Upper lobe of right lung (tissue), 1 donor: ENCODE measurements around the gene ERICH2. TPM values are rescaled to one million over a fixed set of nuclear protein-coding genes. Genes with fewer than 3 reads are reported as not detected.

ENCODE experiments used
- ATAC-seq: fragments of 200-7000 bp; cut with Tn5 transposase; one replicate; pipeline ENCODE4 v1.9.1; 2020; ENCODE audit warnings: mild to moderate bottlenecking, moderate library complexity
- DNase-seq: peaks from one replicate; pipeline ENCODE4 v3.0.0-alpha.2; 2020
- H3K27ac ChIP-seq: fragments of 200-600 bp; one replicate; pipeline ENCODE4 v1.8.0; 2022
- H3K27me3 ChIP-seq: fragments of 200-600 bp; one replicate; pipeline ENCODE4 v1.8.0; 2022; ENCODE audit warnings: mild to moderate bottlenecking
- H3K36me3 ChIP-seq: fragments of 200-600 bp; one replicate; pipeline ENCODE4 v1.8.0; 2022
- H3K4me1 ChIP-seq: fragments of 200-600 bp; one replicate; pipeline ENCODE4 v1.8.0; 2022
- H3K4me3 ChIP-seq: fragments of 200-600 bp; one replicate; pipeline ENCODE4 v1.8.0; 2022; ENCODE audit warnings: mild to moderate bottlenecking
- H3K9me3 ChIP-seq: fragments of 200-600 bp; one replicate; pipeline ENCODE4 v1.8.0; 2022
- CTCF ChIP-seq: fragments of 200-600 bp; IDR thresholded peaks from one replicate; pipeline ENCODE4 v1.8.0; 2022; ENCODE audit warnings: antibody characterized with exemption
- intact Hi-C: fragments of 100-400 bp; cut with DNase I; formaldehyde crosslinking; loops from one replicate; pipeline ENCODE4 v1.11.0; 2022
- total RNA-seq: library from RNA; stranded (reverse); fragmentation: NEBNext Ultra II Directional; extraction: Animal tissue kit (Norgen Biotek cat#: 25700); gene quantifications from one replicate; pipeline ENCODE4 v1.2.1, GENCODE V29; 2021
- donor health status: DM: no; HTN: yes; CAD: no; lungs with severe emphysema.

The ERICH2 gene
- total RNA-seq, 1 donor from 2014 or later: 5.6 TPM

- Histone ChIP-seq H3K36me3 (no peaks in the 10 kb centered on the region), H3K27ac (no peak overlapping the region), H3K27me3 (no peaks in the 10 kb centered on the region), H3K4me1 (no peaks in the 10 kb centered on the region), H3K9me3 (no peaks in the 10 kb centered on the region), H3K4me3 (no peak overlapping the region)
- intact Hi-C loops: no loop called here
- no peak for DNase-seq
- no peak for TF ChIP-seq CTCF
- ATAC-seq: no peak
Observed at GRCh38 chr2:170842785-170843184, 72.6 kb downstream of the ERICH2 start.

- DNase-seq: no peak
- intact Hi-C loops: no loop called here
- no peak for TF ChIP-seq CTCF
- Histone ChIP-seq H3K36me3 (no peaks in the 10 kb centered on the region), H3K4me3 (no peak overlapping the region), H3K9me3 (no peaks in the 10 kb centered on the region), H3K27me3 (no peaks in the 10 kb centered on the region), H3K4me1 (no peaks in the 10 kb centered on the region), H3K27ac (no peak overlapping the region)
- no peak for ATAC-seq
Observed at GRCh38 chr2:170843656-170844055, 73.5 kb downstream of the ERICH2 start.

GRCh38 chr2:170845343-170845742 is 75.2 kb downstream of the ERICH2 start:
- Histone ChIP-seq H3K4me3 (no peak overlapping the region), H3K27me3 (no peaks in the 10 kb centered on the region), H3K9me3 (no peaks in the 10 kb centered on the region), H3K36me3 (no peaks in the 10 kb centered on the region), H3K27ac (no peak overlapping the region), H3K4me1 (no peaks in the 10 kb centered on the region)
- no peak for TF ChIP-seq CTCF
- ATAC-seq (no peak), DNase-seq (no peak)
- intact Hi-C loops: no loop called here

GRCh38 chr2:170846314-170846713 is 76.1 kb downstream of the ERICH2 start:
- H3K9me3 ChIP-seq: no peaks in the 10 kb centered on the region
- ATAC-seq: no peak
- no peak overlapping the region for H3K27ac ChIP-seq
- TF ChIP-seq CTCF: no peak
- no peaks in the 10 kb centered on the region for H3K4me1 ChIP-seq
- DNase-seq: no peak
- no peaks in the 10 kb centered on the region for H3K27me3 ChIP-seq
- no peaks in the 10 kb centered on the region for H3K36me3 ChIP-seq
- intact Hi-C loops: no loop called here
- H3K4me3 ChIP-seq: no peak overlapping the region

GRCh38 chr2:170847716-170848115 is 77.5 kb downstream of the ERICH2 start:
- no peaks in the 10 kb centered on the region for H3K4me1 ChIP-seq
- TF ChIP-seq CTCF: no peak
- no peak for DNase-seq

More at GRCh38 chr2:170847716-170848115, 77.5 kb downstream of the ERICH2 start:
- ATAC-seq: no peak
- intact Hi-C loops: no loop called here
- Histone ChIP-seq H3K4me3 (no peak overlapping the region), H3K36me3 (no peaks in the 10 kb centered on the region), H3K9me3 (no peaks in the 10 kb centered on the region), H3K27me3 (no peaks in the 10 kb centered on the region), H3K27ac (no peak overlapping the region)

Other genes with a start within 250 kb of the ERICH2 start
- gene SP5, start 55.0 kb upstream of the ERICH2 start, total RNA-seq: 2.5 TPM
- not detected for gene GAD1, start 46.5 kb downstream of the ERICH2 start, total RNA-seq
- 69.7 TPM for gene GORASP2, start 158.9 kb downstream of the ERICH2 start, total RNA-seq